Measurements from ENCODE around the gene ICE2.
"Not testable (repeated sequence)": the region's sequence is repeated elsewhere in the genome, so short reads cannot be mapped to it uniquely, and the experiment has no call there.

ICE2 gene

DNA sequence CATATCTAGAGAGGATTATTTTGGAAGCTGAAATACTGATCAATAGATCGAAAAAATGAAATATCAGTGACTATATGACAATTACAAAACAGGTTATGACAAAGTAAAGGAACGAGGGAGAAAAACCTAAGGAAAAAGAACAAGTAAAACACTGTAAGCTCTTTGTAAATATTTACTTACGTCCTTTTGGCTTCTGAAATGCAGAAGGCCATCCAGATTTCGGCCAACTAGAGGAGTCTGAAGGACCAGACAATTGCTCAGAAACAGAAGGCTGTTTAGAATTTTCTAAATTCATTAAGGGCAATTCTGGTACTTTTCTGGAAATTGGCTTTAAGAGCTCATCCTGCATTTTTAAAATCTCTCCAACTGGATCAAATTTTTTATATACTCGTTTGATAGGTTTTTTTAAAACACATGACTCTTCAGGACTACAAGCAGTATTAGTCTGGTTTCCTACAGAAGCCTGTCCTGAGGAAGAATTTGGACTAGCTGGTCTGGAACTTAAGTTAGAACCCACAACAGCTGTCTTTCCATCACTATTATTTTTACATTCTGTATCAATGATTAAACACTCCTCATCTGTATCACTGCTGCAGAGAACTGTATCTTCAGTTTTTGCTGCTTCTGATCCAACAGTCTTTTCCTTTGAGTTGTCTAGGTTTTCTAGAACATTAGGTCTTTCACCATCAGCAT, 30.1 kb downstream of the ICE2 start:
- in situ Hi-C loops (cut with MboI; ENCODE audit: low sequenced_read_pairs): no loop called here

DNA sequence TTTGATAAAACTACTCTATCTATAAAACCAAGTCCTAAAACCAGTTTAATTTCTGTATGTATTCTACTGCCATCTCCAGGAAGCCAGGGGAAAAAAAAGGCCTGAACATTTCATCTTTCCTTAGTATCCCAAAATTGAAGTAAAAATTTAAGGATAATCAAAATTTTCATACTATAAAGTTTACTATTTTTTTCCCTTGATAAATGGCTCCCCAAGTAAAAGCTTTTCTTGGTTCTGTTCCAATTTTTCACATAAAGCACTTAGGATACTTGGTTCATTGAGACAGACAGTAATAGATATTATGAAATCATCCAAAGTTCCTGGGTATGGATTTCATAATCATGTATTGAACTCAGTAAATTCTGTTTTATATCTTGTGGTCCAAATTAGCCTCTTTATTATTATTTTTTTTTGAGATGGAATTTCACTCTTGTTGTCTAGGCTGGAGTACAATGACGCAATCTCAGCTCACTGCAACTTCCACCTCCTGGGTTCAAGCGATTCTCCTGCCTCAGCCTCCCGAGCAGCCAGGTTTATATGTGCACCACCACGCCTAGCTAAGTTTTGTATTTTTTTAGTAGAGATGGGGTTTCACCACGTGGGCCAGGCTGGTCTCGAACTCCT, 34.5 kb downstream of the ICE2 start:
- in situ Hi-C loops (cut with MboI; ENCODE audit: low sequenced_read_pairs): no loop called here

DNA sequence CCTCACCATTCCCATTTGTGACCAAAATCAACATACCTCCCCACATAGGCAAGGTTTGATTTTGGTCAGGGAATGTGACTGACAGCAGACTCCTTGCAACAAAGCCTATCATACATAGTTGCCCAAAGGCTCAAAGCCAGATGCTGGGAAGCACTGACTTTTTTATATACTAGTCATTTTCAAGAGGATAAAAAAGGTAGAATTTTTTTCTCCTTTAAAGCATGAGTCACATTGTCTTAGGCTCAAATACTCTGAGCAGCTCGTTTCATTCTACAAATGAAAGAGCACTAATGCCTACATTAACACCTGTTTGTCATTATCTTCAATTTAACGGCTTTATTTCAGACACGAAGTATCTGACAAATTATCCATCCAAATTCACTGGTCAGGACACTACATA, 36.2 kb downstream of the ICE2 start:
- in situ Hi-C loops (cut with MboI; ENCODE audit: low sequenced_read_pairs): no loop called here

DNA sequence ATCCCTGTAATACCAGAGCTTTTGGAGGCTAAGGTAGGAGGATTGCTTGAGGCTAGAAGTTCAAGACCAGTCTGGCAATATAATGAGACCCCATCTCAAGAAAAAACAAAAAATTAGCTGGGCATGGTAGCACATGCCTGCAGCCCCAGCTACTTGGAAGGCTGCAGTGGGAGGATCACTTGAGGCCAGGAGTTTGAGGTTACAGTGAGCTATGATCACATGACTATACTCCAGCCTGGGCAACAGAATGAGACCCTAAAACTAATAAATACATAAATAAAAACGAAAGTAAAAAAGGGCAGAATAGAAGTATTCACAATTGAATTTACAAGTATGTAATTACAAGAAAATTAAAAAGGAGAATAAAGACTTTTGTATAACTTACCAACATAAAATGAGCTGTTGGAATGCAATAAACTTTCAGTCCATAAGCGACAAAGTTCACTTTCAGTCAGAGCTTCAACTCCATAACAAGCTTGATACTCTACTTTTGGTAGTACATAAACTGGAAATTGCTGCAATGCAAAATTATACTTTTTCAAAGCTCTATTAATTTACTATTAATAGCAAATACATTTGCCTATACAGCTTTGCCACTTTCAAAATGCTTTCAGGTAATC, 36.8 kb downstream of the ICE2 start:
- in situ Hi-C loops (cut with MboI; ENCODE audit: low sequenced_read_pairs): no loop called here

DNA sequence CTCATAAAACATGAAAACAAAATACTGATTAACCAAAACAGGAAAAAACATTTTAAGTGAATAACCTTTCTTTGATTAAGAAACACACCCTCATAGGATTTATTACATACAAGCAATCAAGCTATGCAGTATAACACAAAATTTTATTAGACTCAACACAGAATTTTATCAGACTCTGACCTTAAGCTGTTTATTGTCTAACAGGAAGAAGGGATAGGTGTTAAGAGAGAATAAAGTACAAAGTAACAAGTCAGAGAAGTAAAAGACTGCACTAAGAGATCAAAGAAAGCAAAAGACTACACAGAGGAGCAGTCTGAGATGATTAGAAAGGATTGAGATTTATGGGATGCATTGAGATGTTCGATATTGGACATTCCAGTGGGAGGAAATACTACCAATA, 37.6 kb downstream of the ICE2 start:
- in situ Hi-C loops (cut with MboI; ENCODE audit: low sequenced_read_pairs): no loop called here

DNA sequence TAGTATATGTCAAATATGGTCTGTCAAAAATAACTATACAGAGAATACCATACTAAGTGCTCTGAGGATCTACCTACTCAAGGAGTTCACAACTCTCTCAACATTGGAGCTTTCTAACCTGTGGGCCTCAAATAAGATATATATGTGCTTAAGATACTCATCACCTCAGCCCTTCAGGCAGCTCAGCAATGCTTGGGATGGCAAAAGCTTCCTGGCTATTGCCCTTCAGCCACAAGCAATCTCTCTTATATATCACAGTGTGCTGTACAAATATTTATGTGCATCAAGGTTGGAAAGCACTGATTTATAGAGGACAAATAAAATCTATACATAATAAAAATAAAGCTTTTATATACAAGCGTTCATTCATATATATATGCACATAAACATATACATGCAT, 40.3 kb downstream of the ICE2 start:
- in situ Hi-C loops (cut with MboI; ENCODE audit: low sequenced_read_pairs): no loop called here

DNA sequence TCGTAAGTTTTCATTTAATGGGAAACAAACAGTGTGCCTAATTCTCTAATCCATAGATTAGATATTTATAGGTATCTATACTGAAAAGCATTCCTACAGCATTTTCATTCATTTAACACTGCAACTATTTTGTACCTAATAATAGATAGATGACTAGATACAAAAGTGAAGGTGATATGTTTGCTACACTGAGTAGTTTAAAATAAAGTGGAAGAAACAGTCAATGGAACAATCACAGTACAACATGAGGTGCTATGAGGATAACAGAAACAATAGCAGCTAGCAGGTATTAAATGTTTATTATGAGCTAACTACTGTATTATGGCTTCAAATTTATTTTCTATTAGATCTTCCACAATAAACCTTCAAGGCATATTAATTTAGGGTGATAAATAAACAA, 50.0 kb downstream of the ICE2 start:
- in situ Hi-C loops (cut with MboI; ENCODE audit: low sequenced_read_pairs): no loop called here

DNA sequence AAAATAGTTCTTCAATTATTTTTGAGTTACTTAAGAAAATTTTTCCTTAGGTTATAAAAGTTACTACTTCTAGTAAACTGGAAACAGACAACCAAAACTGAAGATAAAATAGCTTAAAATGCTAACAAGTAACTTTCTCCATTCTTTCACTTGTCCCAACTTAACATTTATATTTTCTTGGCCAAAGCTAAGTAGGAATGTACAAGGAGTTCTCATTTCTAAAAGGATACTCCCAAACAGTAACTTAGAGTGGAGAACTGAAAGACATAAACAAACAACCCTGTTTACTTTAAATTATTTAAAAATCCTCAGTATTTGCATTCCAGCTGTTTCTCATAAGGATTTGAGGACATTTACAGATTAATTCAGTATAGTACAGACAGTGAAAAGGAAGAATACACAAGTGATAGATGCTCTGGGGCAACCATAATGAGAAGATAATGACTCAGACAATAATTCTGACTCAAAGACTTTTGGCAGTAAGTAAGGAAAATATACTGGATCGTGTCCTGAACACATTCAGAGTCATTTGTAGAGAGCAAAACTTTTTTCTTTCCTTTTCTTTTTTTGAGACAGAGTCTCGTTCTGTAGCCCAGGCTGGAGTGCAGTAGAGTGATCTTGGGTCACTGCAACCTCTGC, 52.0 kb downstream of the ICE2 start:
- in situ Hi-C loops (cut with MboI; ENCODE audit: low sequenced_read_pairs): no loop called here

DNA sequence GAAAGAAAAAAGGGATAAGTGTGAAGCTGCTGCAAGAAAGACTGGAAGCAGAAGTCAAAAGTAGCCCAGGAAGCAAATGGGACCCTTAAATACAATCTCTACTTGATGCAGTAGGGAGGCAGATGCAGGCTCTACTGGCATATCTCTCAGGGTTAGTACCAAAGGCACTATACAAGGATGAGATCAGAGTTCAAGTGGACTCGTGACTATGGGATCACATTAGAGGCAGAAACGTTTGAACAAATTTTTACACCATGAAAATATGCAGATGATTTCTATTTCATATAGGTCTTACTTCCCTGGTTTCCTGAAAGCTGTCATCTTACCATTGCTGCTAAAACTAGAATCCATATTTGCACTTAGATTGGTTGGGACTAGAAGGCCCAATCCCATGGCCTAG, 53.5 kb downstream of the ICE2 start:
- in situ Hi-C loops (cut with MboI; ENCODE audit: low sequenced_read_pairs): no loop called here

DNA sequence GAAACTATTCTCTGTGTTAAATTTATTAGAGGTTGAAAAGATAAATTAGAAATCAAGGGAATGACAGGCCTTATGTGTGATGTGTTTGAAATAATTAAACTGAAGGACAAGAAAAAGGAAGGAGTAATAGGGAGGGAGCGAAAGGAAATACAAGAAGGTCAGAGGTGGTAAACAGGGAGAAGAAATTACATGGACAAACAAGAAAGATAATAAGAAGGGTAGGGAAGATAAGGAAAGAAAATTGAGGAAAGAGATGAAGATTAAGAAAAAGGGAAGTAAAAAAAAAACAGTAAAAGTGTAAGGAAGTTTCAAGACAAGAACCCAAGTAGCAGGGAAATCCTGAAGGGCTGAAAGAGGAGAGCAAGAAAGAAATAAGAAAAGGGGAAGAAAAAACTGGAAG, 54.9 kb downstream of the ICE2 start:
- in situ Hi-C loops (cut with MboI; ENCODE audit: low sequenced_read_pairs): no loop called here

DNA sequence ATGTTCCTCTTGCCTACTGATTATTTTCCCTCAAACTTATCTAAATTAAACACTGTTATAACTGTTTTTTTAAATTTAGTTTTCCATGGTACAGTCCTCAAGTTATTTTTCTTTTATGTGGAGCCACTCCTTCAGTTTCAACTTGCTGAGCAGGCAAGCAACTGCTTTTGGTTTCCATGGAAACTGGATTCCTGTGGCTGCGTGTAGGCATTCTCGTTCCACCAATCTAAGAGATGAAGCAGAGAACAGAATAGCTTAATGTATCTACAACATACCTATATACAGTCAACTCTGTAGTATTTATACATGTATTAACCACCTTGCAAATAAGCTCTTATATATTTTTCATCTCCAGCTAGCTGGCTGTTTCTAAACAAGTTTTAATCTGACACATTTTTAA, 55.4 kb downstream of the ICE2 start:
- in situ Hi-C loops (cut with MboI; ENCODE audit: low sequenced_read_pairs): no loop called here

DNA sequence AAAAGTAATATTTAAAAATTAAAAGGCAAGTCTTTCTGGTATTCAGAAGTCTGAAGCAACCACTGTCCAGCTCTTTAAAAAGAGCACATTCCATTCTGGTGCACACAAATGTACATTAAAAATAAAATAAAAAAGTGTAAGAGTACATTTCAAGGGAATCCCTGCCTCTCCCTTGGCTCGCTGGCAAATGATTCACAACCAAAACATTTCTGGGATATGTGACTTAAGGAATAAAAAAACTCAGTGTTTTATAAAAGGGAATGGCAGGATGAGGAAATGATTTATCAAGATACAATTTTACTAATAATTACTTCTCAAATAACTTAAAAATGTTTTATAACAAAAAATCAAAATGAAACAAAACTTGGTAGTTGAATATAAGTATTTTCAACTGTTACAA, 57.4 kb downstream of the ICE2 start:
- in situ Hi-C loops (cut with MboI; ENCODE audit: low sequenced_read_pairs): no loop called here

DNA sequence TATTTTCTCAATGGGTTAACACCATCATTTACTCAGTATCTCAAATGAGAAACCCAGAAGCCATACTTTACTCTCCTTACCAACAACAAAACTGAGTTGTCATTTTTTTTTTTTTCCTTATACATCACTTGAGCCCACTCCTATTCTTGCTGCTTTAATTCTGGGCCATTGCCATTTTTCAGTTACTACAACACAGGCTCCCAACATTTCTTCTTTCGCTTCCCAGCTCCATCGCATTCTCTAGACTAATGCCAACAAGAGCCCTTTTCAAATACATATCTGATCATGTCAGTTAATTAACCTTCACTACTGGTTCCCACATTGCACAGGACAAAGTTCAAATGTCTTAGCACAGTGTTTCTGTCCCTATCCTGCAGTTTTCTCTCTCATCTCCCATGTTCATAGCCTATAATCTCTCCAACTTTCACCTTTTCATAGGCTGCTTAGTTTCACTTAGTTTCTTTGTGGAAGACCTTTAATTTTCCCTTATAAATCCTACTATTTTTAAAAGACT, 58.7 kb downstream of the ICE2 start:
- in situ Hi-C loops (cut with MboI; ENCODE audit: low sequenced_read_pairs): no loop called here

DNA sequence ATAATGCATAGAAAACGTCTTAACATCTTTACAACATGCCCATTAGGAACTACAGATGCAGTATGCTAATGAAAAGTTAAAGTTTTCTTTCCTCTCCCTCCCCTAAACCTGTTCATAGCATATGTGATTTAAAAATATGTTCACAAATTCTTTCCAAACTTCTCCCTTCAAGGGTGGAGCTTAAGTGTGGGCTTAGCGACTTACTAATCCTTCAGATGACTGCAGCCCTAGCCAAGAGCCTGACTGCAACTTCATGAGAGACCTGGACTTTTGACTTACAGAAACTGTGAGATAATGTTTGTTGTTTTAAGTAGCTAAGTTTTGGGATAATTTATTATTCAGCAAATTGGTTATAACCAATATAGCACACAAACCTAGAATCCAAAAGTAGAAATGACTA, 59.2 kb downstream of the ICE2 start:
- in situ Hi-C loops (cut with MboI; ENCODE audit: low sequenced_read_pairs): no loop called here

DNA sequence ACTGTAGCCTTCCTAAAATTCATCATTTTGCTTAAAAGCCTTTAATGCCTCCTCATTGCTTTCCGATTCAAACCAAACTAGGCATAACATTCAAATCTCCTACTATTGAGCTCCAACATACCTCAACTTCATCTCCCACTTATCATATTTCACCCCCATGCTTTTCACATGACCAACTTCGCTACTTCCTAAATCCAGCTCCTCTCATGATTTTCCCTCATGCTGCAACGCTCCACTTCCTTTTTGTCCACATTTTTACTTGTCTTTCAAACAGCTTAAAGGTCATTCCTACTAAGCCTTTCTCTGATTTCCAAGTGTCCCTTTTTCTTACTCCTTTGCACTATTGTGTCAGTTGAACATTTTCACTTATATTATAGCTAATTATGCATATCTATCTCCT, 60.8 kb downstream of the ICE2 start:
- in situ Hi-C loops (cut with MboI; ENCODE audit: low sequenced_read_pairs): no loop called here

DNA sequence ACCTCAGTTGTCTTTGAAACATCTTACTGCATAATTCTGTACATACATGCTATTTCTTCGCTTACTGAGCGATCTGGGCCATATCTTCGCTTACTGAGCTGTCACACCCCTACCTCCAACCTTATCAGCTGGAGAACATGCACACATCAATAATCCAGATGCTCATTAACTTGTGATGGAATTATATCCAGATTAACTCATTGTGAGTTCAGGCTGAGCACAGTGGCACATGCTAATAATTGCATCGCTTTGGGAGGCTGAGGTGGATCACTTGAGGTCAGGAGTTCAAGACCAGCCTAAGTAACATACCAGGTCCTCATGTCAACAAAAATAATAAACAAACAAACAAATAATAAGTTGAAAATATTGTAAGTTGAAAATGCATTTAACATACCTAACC, 61.8 kb downstream of the ICE2 start:
- in situ Hi-C loops (cut with MboI; ENCODE audit: low sequenced_read_pairs): no loop called here

DNA sequence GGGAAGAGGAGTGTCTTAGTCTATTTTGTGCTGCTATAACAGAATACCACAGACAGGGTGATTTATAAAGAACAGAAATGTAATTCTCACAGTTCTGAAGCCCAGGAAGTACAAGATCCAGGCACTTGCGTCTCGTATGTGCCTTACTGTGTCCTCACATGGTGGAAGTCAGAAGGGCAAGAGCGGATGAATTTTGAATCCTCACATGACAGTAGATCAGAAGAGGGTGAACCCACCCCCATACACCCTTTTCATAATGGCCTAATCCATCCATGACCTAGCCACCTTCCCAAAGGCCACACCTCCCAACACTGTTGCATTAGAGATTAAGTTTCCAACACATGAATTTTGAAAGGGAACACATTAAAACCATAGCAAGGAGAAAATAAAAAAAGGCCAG, 62.5 kb downstream of the ICE2 start:
- in situ Hi-C loops (cut with MboI; ENCODE audit: low sequenced_read_pairs): no loop called here

DNA sequence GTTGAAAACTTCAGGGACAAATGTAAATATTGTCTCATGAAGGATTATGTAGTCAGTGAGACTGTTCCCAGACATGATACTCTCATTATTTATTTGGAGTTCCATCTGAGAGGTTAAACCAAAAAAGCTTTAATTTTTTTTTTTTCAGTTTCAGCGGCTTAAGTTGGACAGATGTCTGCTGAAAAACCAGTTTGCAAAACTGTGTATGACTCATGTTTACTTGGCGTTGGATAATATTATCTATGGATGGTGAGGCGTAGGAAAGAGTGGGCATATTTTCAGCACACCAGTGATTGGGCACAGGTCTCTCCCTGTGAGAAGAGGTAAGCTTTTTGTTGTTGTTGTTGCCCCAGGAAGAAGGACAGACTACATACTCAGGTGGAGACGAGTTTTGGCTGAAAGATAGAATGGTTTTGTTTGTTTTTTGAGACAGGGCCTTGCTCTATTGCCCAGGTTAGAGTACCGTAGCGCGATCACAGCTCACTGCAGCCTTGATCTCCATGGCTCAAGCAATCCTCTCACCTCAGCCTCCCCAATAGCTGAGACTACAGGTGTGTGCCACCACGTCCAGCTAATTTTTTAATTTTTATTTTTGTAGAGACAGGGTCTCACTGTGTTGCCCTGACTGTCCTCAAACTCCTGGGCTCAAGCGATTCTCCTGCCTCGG, 64.8 kb downstream of the ICE2 start:
- in situ Hi-C loops (cut with MboI; ENCODE audit: low sequenced_read_pairs): no loop called here

DNA sequence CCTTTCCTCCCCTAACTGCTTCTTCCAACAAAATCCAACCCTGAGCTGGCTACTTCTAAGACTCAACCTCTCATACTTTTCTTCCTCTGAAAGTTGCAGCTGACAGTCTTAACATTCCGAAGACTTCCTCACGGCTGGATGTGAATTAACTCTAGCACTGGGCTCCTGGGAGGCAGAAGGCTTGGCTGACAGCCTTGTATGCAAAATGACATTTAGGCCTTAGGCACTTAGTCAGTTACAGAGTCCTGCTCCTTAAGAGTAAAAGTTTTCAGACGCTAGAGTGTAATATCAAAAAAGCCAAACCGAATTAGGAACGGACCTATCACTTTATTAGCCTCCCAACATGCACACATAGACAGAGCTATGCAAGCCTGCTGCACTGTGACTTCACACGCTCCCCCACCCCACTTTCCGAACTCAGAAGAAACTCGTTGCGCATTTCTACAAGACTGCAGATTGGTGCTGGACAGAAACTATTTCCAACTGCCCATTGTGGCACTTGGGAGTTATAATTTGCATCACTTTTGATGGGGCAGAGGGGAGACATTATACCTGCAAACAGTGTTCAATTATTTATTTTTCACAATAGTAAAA, 65.6 kb downstream of the ICE2 start:
- in situ Hi-C loops (cut with MboI; ENCODE audit: low sequenced_read_pairs): no loop called here

DNA sequence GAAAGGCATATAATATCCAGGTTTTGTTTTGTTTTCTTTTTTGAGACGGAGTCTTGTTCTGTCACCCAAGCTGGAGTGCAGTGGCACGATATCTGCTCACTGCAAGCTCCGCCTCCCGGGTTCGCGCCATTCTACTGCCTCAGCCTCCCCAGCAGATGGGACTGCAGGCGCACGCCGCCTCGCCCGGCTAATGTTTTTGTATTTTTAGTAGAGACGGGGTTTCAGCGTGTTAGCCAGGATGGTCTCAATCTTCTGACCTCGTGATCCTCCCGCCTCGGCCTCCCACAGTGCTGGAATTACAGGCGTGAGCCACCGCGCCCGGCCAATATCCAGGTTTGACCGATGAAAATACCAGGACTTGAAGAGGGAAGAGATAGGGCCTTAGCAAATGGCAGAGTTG, 66.1 kb downstream of the ICE2 start:
- in situ Hi-C loops (cut with MboI; ENCODE audit: low sequenced_read_pairs): not testable (repeated sequence)
